GM19395 (cell line): ENCODE results near the gene APPL2.

Experiments used
- ATAC-seq: cut with Tn5 transposase; IDR thresholded peaks from one replicate; pipeline ENCODE4 v1.9.1; 2021; ENCODE audit warnings: mild to moderate bottlenecking, moderate library complexity; ENCODE audit not compliant: unreplicated experiment

The APPL2 gene

GRCh38 chr12:105235732-105236476 lies at the start of gene APPL2:
APPL2 (minus strand) TSS chr12:105236174; CDS start chr12:105236012, 162 bp downstream.
- ATAC-seq = peak; percentile 79

- ATAC-seq = no peak
Observed at GRCh38 chr12:105285378-105285777, 49.4 kb upstream of the APPL2 start.

GRCh38 chr12:105281694-105282049 lies 45.7 kb upstream of the APPL2 start:
- no peak for ATAC-seq

GRCh38 chr12:105280966-105281693 lies 45.2 kb upstream of the APPL2 start:
- ATAC-seq = no peak

- peak; percentile 56 for ATAC-seq
Observed at GRCh38 chr12:105279460-105280056, 43.6 kb upstream of the APPL2 start.

- ATAC-seq = no peak
Observed at GRCh38 chr12:105278043-105278697, 42.2 kb upstream of the APPL2 start.

- ATAC-seq = no peak
Observed at GRCh38 chr12:105275997-105276733, 40.2 kb upstream of the APPL2 start.

GRCh38 chr12:105274571-105274970 lies 38.6 kb upstream of the APPL2 start:
- ATAC-seq = no peak

GRCh38 chr12:105273601-105274000 lies 37.6 kb upstream of the APPL2 start:
- ATAC-seq = no peak

GRCh38 chr12:105272814-105273416 lies 36.9 kb upstream of the APPL2 start:
- ATAC-seq = no peak

GRCh38 chr12:105272152-105272551 lies 36.2 kb upstream of the APPL2 start:
- ATAC-seq = no peak

- ATAC-seq = no peak
Observed at GRCh38 chr12:105271364-105271763, 35.4 kb upstream of the APPL2 start.

- ATAC-seq = no peak
Observed at GRCh38 chr12:105270671-105271255, 34.8 kb upstream of the APPL2 start.

- ATAC-seq = no peak
Observed at GRCh38 chr12:105267711-105268110, 31.7 kb upstream of the APPL2 start.

GRCh38 chr12:105264771-105265170 lies 28.8 kb upstream of the APPL2 start:
- ATAC-seq = no peak

GRCh38 chr12:105262461-105263184 lies 26.6 kb upstream of the APPL2 start:
- no peak for ATAC-seq

GRCh38 chr12:105261010-105261409 lies 25.0 kb upstream of the APPL2 start:
- ATAC-seq = no peak

- ATAC-seq = no peak
Observed at GRCh38 chr12:105259226-105259625, 23.3 kb upstream of the APPL2 start.

- no peak for ATAC-seq
Observed at GRCh38 chr12:105257321-105257728, 21.4 kb upstream of the APPL2 start.
